ENCODE data around the gene MFSD12.

MFSD12 gene

DNA sequence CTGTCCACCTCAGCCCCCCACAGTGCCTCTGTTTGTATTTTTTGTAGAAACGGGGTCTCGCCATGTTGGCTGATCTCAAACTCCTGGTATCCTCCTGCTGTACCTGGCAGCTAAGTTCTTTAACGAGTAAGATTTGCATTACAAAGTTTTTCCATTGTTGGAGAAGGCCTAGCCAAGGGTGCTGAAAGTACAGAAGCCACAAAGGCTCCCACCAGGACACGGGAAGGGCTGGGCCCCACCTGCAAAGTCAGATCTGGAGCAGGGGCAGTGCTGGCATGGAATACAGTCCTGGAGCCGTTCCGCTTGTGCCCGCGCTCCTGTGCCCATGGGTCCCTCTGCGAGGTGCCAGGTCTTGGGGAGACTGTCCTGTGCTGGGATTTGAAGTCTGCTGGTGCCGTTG lies 39.1 kb downstream of the MFSD12 start:
- TF ChIP-seq EZH2phosphoT487 (IDR thresholded peaks at IDR 0.05; ENCODE audit: borderline replicate concordance, low read length) = no peak
- TF ChIP-seq, protein P1, sequence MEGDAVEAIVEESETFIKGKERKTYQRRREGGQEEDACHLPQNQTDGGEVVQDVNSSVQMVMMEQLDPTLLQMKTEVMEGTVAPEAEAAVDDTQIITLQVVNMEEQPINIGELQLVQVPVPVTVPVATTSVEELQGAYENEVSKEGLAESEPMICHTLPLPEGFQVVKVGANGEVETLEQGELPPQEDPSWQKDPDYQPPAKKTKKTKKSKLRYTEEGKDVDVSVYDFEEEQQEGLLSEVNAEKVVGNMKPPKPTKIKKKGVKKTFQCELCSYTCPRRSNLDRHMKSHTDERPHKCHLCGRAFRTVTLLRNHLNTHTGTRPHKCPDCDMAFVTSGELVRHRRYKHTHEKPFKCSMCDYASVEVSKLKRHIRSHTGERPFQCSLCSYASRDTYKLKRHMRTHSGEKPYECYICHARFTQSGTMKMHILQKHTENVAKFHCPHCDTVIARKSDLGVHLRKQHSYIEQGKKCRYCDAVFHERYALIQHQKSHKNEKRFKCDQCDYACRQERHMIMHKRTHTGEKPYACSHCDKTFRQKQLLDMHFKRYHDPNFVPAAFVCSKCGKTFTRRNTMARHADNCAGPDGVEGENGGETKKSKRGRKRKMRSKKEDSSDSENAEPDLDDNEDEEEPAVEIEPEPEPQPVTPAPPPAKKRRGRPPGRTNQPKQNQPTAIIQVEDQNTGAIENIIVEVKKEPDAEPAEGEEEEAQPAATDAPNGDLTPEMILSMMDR (IDR thresholded peaks at IDR 0.05; ENCODE audit: low read depth, low read length, poor library complexity, severe bottlenecking) = no peak
- peaks cover 18% of the 10 kb centered on the region for H4K20me1 ChIP-seq (ENCODE audit: control insufficient read depth, insufficient read depth, low read depth, low read length)
- no peak overlapping the region for H3K4me3 ChIP-seq (ENCODE audit: low read length)
- peaks cover 28% of the 10 kb centered on the region for H3K4me1 ChIP-seq (ENCODE audit: control insufficient read depth, low read length)
- no peaks in the 10 kb centered on the region for H3K9me2 ChIP-seq (replicated peaks; ENCODE audit: control insufficient read depth, low read length)
- H3K27ac ChIP-seq (ENCODE audit: low read depth, low read length) = no peak overlapping the region
- H3K36me3 ChIP-seq (ENCODE audit: control insufficient read depth, low read length) = peaks cover 19% of the 10 kb centered on the region; the same call in 1 of the 2 replicates
- peaks cover 10% of the 10 kb centered on the region for H3F3A ChIP-seq (ENCODE audit: control insufficient read depth, insufficient read depth)
- H3K79me2 ChIP-seq (ENCODE audit: control insufficient read depth, low read length) = peaks cover 82% of the 10 kb centered on the region
- no peak overlapping the region for H3K4me2 ChIP-seq (ENCODE audit: low read length)
- no peaks in the 10 kb centered on the region for H3K9me3 ChIP-seq (ENCODE audit: control insufficient read depth, insufficient read depth, low read length)
- H3K27me3 ChIP-seq (ENCODE audit: control insufficient read depth, low read length) = no peaks in the 10 kb centered on the region

DNA sequence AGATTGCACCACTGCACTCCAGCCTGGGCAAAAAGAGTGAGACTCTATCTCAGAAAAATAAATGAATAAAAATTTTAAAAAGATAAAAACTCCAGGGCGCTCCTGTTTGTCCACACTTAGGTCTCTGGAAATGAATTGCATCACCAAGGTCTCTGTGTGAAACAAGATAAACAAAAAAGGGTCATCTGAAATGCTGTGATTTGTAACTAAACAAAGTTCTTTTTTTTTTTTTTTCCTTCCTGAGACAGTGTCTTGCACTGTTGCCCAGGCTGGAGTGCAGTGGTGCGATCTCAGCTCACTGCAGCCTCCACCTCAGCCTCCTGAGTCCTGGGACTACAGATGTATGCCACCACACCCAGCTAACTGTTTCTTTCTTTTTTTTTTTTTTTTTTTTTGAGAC lies 39.7 kb downstream of the MFSD12 start:
- Histone ChIP-seq H3K27me3 (ENCODE audit: control insufficient read depth, low read length) (no peaks in the 10 kb centered on the region), H3K9me3 (ENCODE audit: control insufficient read depth, insufficient read depth, low read length) (no peaks in the 10 kb centered on the region), H3K9me2 (replicated peaks; ENCODE audit: control insufficient read depth, low read length) (no peaks in the 10 kb centered on the region), H4K20me1 (ENCODE audit: control insufficient read depth, insufficient read depth, low read depth, low read length) (peaks cover 21% of the 10 kb centered on the region), H3K36me3 (ENCODE audit: control insufficient read depth, low read length) (peaks cover 19% of the 10 kb centered on the region; the same call in 1 of the 2 replicates), H3K4me3 (ENCODE audit: low read length) (no peak overlapping the region), H3F3A (ENCODE audit: control insufficient read depth, insufficient read depth) (peaks cover 10% of the 10 kb centered on the region), H3K79me2 (ENCODE audit: control insufficient read depth, low read length) (peaks cover 88% of the 10 kb centered on the region), H3K4me2 (ENCODE audit: low read length) (no peak overlapping the region), H3K4me1 (ENCODE audit: control insufficient read depth, low read length) (peaks cover 28% of the 10 kb centered on the region), H3K27ac (ENCODE audit: low read depth, low read length) (no peak overlapping the region)
- TF ChIP-seq, protein P1 (IDR thresholded peaks at IDR 0.05; ENCODE audit: low read depth, low read length, poor library complexity, severe bottlenecking) = no peak
- no peak for TF ChIP-seq EZH2phosphoT487 (IDR thresholded peaks at IDR 0.05; ENCODE audit: borderline replicate concordance, low read length)

DNA sequence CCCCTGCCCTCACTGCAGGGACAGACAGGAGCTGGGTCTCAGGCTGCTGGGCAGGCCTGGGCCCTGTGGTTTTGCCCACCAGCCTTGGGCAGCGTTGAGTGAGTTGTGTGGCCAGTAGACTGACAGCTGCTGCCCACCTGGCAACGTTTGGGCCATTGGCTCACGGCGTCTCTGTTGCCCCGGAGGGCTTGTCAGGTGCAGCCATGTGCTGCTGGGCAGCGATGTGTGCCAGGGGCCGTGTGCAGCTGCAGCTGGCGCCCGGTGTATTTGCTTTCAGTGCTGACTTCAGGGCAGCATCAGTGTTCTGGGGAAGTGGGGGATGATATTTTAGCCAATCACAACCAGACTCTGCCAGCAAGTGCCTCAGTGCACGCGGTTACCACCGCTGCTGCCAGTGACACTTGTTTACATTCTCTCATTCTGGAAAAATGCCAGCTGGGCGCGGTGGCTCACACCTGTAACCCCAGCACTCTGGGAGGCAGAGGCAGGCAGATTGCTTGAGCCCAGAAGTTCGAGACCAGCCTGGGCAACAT lies 40.6 kb downstream of the MFSD12 start:
- peaks cover 21% of the 10 kb centered on the region for H4K20me1 ChIP-seq (ENCODE audit: control insufficient read depth, insufficient read depth, low read depth, low read length)

More for the DNA sequence above, 40.6 kb downstream of the MFSD12 start:
- TF ChIP-seq, protein P1 (IDR thresholded peaks at IDR 0.05; ENCODE audit: low read depth, low read length, poor library complexity, severe bottlenecking) = no peak
- no peak for TF ChIP-seq EZH2phosphoT487 (IDR thresholded peaks at IDR 0.05; ENCODE audit: borderline replicate concordance, low read length)
- Histone ChIP-seq H3K4me2 (ENCODE audit: low read length) (peak overlapping the region; percentile 62), H3K4me1 (ENCODE audit: control insufficient read depth, low read length) (peaks cover 28% of the 10 kb centered on the region), H3K36me3 (ENCODE audit: control insufficient read depth, low read length) (peaks cover 16% of the 10 kb centered on the region; the same call in 1 of the 2 replicates), H3K9me2 (replicated peaks; ENCODE audit: control insufficient read depth, low read length) (no peaks in the 10 kb centered on the region), H3F3A (ENCODE audit: control insufficient read depth, insufficient read depth) (peaks cover 10% of the 10 kb centered on the region), H3K4me3 (ENCODE audit: low read length) (peak overlapping the region; percentile 37), H3K79me2 (ENCODE audit: control insufficient read depth, low read length) (peaks cover 89% of the 10 kb centered on the region), H3K27me3 (ENCODE audit: control insufficient read depth, low read length) (no peaks in the 10 kb centered on the region), H3K9me3 (ENCODE audit: control insufficient read depth, insufficient read depth, low read length) (no peaks in the 10 kb centered on the region), H3K27ac (ENCODE audit: low read depth, low read length) (peak overlapping the region; percentile 51)
